Neural progenitor cell (in vitro differentiated cells): ENCODE measurements around the gene KCNQ1. TPM values are rescaled to one million over a fixed set of nuclear protein-coding genes. Genes with fewer than 3 reads are reported as not detected.

Experiments used
- DNase-seq: peaks from one replicate; pipeline ENCODE4 v3.0.0-alpha.2; 2016; ENCODE audit warnings: low spot score
- H2AFZ ChIP-seq: fragments of 200-600 bp; sonication (generic); replicated peaks from 2 replicates; pipeline ENCODE4 v1.6.1; 2016; ENCODE audit warnings: antibody characterized with exemption
- H3F3A ChIP-seq: fragments of 200-600 bp; sonication (generic); 2 replicates; pipeline ENCODE4 v1.6.1; 2016; ENCODE audit warnings: antibody characterized with exemption, low read depth
- H3K27ac ChIP-seq: fragments of 200-600 bp; sonication (generic); 2 replicates; pipeline ENCODE4 v1.5.1; 2016; ENCODE audit warnings: mild to moderate bottlenecking
- H3K27me3 ChIP-seq: fragments of 200-600 bp; sonication (generic); 2 replicates; pipeline ENCODE4 v1.6.1; 2016; ENCODE audit warnings: mild to moderate bottlenecking, moderate library complexity
- H3K36me3 ChIP-seq: fragments of 200-600 bp; sonication (generic); 2 replicates; pipeline ENCODE4 v1.5.1; 2016
- H3K4me1 ChIP-seq: fragments of 200-600 bp; sonication (generic); 2 replicates; pipeline ENCODE4 v1.6.1; 2016; ENCODE audit warnings: mixed run types
- H3K4me2 ChIP-seq: fragments of 200-600 bp; sonication (generic); 2 replicates; pipeline ENCODE4 v1.6.1; 2016
- H3K4me3 ChIP-seq: fragments of 200-600 bp; sonication (generic); 2 replicates; pipeline ENCODE4 v1.5.1; 2016
- H3K79me2 ChIP-seq: fragments of 200-600 bp; sonication (generic); 2 replicates; pipeline ENCODE4 v1.6.1; 2016; ENCODE audit warnings: low read depth
- H3K9ac ChIP-seq: fragments of 200-600 bp; sonication (generic); 2 replicates; pipeline ENCODE4 v1.6.1; 2016
- H3K9me3 ChIP-seq: fragments of 200-600 bp; sonication (generic); 2 replicates; pipeline ENCODE4 v1.5.1; 2016; ENCODE audit warnings: low read depth
- H4K20me1 ChIP-seq: fragments of 200-600 bp; sonication (generic); 2 replicates; pipeline ENCODE4 v1.6.1; 2016; ENCODE audit warnings: low read depth
- H3K27ac Mint-ChIP-seq: 3 replicates; pipeline ENCODE4 v1.8.0; 2021; ENCODE audit warnings: mixed read lengths
- H3K27me3 Mint-ChIP-seq: 2 replicates; pipeline ENCODE4 v1.8.0; 2022; ENCODE audit warnings: low read depth, mild to moderate bottlenecking, inconsistent platforms, moderate library complexity, mixed read lengths; ENCODE audit not compliant: insufficient read depth
- H3K36me3 Mint-ChIP-seq: 3 replicates; pipeline ENCODE4 v1.8.0; 2021; ENCODE audit warnings: mixed read lengths
- H3K4me1 Mint-ChIP-seq: 3 replicates; pipeline ENCODE4 v1.8.0; 2021; ENCODE audit warnings: mixed read lengths
- H3K4me3 Mint-ChIP-seq: 3 replicates; pipeline ENCODE4 v1.8.0; 2021; ENCODE audit warnings: mild to moderate bottlenecking, moderate library complexity, mixed read lengths
- H3K9me3 Mint-ChIP-seq: 3 replicates; pipeline ENCODE4 v1.8.0; 2020; ENCODE audit warnings: mixed read lengths
- EZH2 ChIP-seq: fragments of 200-600 bp; sonication (generic); IDR thresholded peaks from 2 replicates; pipeline ENCODE4 v1.6.1; 2017; ENCODE audit warnings: antibody characterized with exemption, mild to moderate bottlenecking, moderate library complexity
- EZH2phosphoT487 ChIP-seq: fragments of 200-600 bp; sonication (generic); IDR thresholded peaks from 2 replicates; pipeline ENCODE4 v1.6.1; 2017; ENCODE audit warnings: antibody characterized with exemption
- total RNA-seq: library from RNA; depleted of rRNA; stranded (reverse); fragments of >200 nt; gene quantifications from 2 replicates; pipeline ENCODE4 v1.2.3, GENCODE V29; 2015; ENCODE audit warnings: low replicate concordance
- TF ChIP-seq, protein P1 (sequence below): fragments of 200-600 bp; sonication (generic); IDR thresholded peaks from 2 replicates; pipeline ENCODE4 v1.5.1; 2017; ENCODE audit warnings: antibody characterized with exemption, mild to moderate bottlenecking

KCNQ1 gene
- total RNA-seq, 1 donor from 2014 or later = 0.11 TPM

DNA sequence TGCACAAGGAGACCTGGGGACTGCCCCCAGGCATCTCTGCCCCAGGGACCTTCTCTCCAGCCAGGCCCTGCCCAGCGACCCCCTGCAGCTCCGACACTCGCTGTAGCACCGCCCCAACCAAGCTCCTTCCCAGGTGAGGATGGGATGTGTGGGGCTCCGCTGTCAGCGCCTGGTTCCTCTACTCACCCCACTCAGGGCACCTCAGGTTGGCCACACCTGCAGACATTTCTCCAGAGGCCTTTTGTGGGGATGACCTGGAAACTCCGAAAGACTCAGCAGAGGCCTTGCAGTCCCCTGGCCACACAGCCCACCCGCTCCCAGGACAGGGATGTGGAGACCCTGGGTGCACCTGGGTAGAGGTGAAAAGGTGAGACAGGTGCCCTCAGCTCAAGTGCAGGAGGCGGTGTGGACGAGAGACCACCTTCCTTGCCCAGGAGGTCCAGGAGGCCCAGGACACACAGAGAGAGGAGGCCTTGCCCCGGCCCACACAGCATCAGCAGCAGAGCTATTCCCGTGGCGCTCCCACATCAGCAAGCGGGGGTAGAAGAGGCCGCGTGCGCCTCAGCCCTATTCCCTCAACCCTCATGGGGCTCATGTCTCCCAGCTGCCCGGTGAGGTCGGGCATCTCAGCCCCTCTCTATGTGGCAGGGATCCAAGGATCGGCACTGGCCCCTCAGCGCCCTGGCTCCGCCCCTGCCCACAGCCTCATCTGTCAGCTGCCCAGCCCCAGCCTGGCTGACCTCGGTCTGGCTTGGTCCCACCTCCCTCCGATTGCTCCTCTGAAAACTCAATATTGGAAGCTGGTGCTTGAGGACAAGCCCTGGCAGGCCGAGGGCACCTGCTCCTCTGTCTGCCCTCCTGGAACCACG, 21.4 kb upstream of the KCNQ1 start:
- no peaks in the 10 kb centered on the region for H3K36me3 ChIP-seq
- Mint-ChIP-seq H3K27me3 (peaks cover 5% of the 10 kb centered on the region), H3K36me3 (no peaks in the 10 kb centered on the region)

DNA sequence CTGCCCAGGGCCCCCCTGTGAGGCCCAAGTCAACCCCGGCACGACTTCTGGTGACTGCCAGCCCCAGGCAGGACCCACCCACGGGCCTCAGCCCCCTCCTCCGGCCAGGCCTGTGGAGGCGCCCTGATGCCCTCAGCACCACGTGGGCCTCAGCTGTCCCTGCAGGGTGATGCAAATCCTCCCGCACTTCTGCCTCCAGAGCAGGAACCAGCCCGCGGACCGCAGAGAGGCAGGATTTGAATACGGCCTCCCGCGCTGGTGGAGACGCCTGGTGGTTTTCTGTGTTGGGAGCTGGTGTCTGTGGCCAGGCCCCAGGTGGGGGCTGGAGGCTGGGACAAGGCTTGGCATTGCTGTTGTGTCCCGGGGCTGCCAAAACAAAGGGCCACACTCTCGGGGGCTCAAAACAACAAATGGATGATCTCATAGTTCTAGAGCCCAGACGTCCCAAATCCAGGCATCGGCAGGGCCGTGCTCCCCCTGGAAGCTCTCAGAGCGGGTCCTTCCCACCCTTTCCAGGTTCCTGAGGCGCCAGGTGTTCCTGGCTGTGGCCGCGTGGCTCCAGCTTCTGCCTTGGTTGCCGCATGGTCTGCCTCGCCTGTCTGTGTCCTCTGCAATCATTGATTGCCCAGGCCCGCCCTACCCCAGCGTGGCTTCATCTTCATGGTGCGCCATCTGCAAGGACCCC, 19.9 kb upstream of the KCNQ1 start:
- Histone ChIP-seq H3K4me2 (no peak overlapping the region), H2AFZ (no peak overlapping the region), H3F3A (no peaks in the 10 kb centered on the region), H3K9ac (no peak overlapping the region), H3K79me2 (no peaks in the 10 kb centered on the region), H3K27ac (no peak overlapping the region), H3K4me3 (no peak overlapping the region), H3K36me3 (no peaks in the 10 kb centered on the region), H4K20me1 (no peaks in the 10 kb centered on the region), H3K4me1 (no peaks in the 10 kb centered on the region), H3K9me3 (no peaks in the 10 kb centered on the region), H3K27me3 (no peaks in the 10 kb centered on the region)
- Mint-ChIP-seq H3K36me3 (no peaks in the 10 kb centered on the region), H3K27ac (no peak overlapping the region), H3K4me1 (no peaks in the 10 kb centered on the region), H3K27me3 (peaks cover 5% of the 10 kb centered on the region), H3K4me3 (no peak overlapping the region), H3K9me3 (no peaks in the 10 kb centered on the region)
- no peak for TF ChIP-seq EZH2
- no peak for TF ChIP-seq EZH2phosphoT487
- TF ChIP-seq, protein P1, sequence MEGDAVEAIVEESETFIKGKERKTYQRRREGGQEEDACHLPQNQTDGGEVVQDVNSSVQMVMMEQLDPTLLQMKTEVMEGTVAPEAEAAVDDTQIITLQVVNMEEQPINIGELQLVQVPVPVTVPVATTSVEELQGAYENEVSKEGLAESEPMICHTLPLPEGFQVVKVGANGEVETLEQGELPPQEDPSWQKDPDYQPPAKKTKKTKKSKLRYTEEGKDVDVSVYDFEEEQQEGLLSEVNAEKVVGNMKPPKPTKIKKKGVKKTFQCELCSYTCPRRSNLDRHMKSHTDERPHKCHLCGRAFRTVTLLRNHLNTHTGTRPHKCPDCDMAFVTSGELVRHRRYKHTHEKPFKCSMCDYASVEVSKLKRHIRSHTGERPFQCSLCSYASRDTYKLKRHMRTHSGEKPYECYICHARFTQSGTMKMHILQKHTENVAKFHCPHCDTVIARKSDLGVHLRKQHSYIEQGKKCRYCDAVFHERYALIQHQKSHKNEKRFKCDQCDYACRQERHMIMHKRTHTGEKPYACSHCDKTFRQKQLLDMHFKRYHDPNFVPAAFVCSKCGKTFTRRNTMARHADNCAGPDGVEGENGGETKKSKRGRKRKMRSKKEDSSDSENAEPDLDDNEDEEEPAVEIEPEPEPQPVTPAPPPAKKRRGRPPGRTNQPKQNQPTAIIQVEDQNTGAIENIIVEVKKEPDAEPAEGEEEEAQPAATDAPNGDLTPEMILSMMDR = no peak
- no peak for DNase-seq

More for the DNA sequence above, 21.4 kb upstream of the KCNQ1 start:
- Histone ChIP-seq H3K9ac (no peak overlapping the region), H3K4me3 (no peak overlapping the region), H3K27ac (no peak overlapping the region), H2AFZ (no peak overlapping the region), H4K20me1 (no peaks in the 10 kb centered on the region), H3K4me1 (no peaks in the 10 kb centered on the region), H3K27me3 (no peaks in the 10 kb centered on the region), H3K9me3 (no peaks in the 10 kb centered on the region), H3K79me2 (no peaks in the 10 kb centered on the region), H3F3A (no peaks in the 10 kb centered on the region), H3K4me2 (no peak overlapping the region)
- TF ChIP-seq EZH2 (no peak), EZH2phosphoT487 (no peak)
- TF ChIP-seq, protein P1 = no peak
- peaks cover 3% of the 10 kb centered on the region for H3K4me1 Mint-ChIP-seq
- no peak for DNase-seq
- no peak overlapping the region for H3K27ac Mint-ChIP-seq
- H3K4me3 Mint-ChIP-seq = no peak overlapping the region
- no peaks in the 10 kb centered on the region for H3K9me3 Mint-ChIP-seq

DNA sequence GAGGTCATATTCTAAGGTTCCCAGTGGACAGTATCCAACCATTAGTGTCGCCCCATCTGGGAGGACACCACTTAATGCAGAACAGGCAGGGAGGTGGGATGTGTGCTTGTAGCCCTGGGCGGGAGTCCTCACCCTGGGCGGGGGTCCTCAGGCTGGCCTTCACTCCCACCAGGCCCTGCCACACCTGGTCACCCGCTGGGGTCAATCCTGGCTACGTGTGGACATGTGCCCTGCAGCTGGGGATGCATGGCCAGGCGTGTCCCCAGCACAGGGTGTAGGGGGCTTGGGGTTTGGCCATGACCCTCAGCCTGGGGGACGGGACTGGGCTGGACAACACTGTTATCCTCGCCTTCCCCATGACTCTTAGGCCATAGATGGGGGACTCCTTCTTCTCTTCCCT, 19.3 kb upstream of the KCNQ1 start:
- Histone ChIP-seq H2AFZ (no peak overlapping the region), H3K27me3 (no peaks in the 10 kb centered on the region), H3K79me2 (no peaks in the 10 kb centered on the region), H4K20me1 (no peaks in the 10 kb centered on the region), H3K9me3 (no peaks in the 10 kb centered on the region), H3K36me3 (no peaks in the 10 kb centered on the region), H3K9ac (no peak overlapping the region), H3K4me1 (no peaks in the 10 kb centered on the region), H3F3A (no peaks in the 10 kb centered on the region), H3K27ac (no peak overlapping the region), H3K4me3 (no peak overlapping the region), H3K4me2 (no peak overlapping the region)
- TF ChIP-seq, protein P1 = no peak
- TF ChIP-seq EZH2 = no peak
- TF ChIP-seq EZH2phosphoT487 = no peak
- Mint-ChIP-seq H3K9me3 (no peaks in the 10 kb centered on the region), H3K4me3 (no peak overlapping the region), H3K4me1 (no peaks in the 10 kb centered on the region), H3K36me3 (no peaks in the 10 kb centered on the region), H3K27ac (no peak overlapping the region), H3K27me3 (peaks cover 5% of the 10 kb centered on the region)
- no peak for DNase-seq
